GM18499 (cell line): ENCODE measurements around the gene ZNF407.
"Not testable (repeated sequence)": the region's sequence is repeated elsewhere in the genome, so short reads cannot be mapped to it uniquely, and the experiment has no call there.

Experiments
- ATAC-seq: cut with Tn5 transposase; IDR thresholded peaks from one replicate; pipeline ENCODE4 v1.9.1; 2021; ENCODE audit warnings: moderate number of reproducible peaks; ENCODE audit not compliant: insufficient read depth, unreplicated experiment

The ZNF407 gene

GRCh38 chr18:75073654-75074053 is 476.0 kb downstream of the ZNF407 start:
- ATAC-seq = no peak

GRCh38 chr18:75074196-75075015 is 476.7 kb downstream of the ZNF407 start:
- no peak for ATAC-seq

GRCh38 chr18:75075016-75075305 is 477.3 kb downstream of the ZNF407 start:
- ATAC-seq = no peak

- no peak for ATAC-seq
Measured at GRCh38 chr18:75075429-75075841, 477.8 kb downstream of the ZNF407 start.

GRCh38 chr18:75076286-75076685 is 478.6 kb downstream of the ZNF407 start:
- no peak for ATAC-seq

GRCh38 chr18:75081486-75081885 is 483.8 kb downstream of the ZNF407 start:
- no peak for ATAC-seq

- ATAC-seq = no peak
Measured at GRCh38 chr18:75083131-75083530, 485.5 kb downstream of the ZNF407 start.

GRCh38 chr18:75083761-75084160 is 486.1 kb downstream of the ZNF407 start:
- no peak for ATAC-seq

GRCh38 chr18:75085676-75086075 is 488.0 kb downstream of the ZNF407 start:
- ATAC-seq = not testable (repeated sequence)

GRCh38 chr18:75086494-75087034 is 488.9 kb downstream of the ZNF407 start:
- ATAC-seq = no peak

- no peak for ATAC-seq
Measured at GRCh38 chr18:75087119-75088020, 489.7 kb downstream of the ZNF407 start.

GRCh38 chr18:75088021-75088506 is 490.4 kb downstream of the ZNF407 start:
- no peak for ATAC-seq

GRCh38 chr18:75088622-75089211 is 491.0 kb downstream of the ZNF407 start:
- no peak for ATAC-seq

GRCh38 chr18:75089748-75090327 is 492.2 kb downstream of the ZNF407 start:
- no peak for ATAC-seq

GRCh38 chr18:75090336-75090735 is 492.7 kb downstream of the ZNF407 start:
- no peak for ATAC-seq

GRCh38 chr18:75097491-75098225 is 500.0 kb downstream of the ZNF407 start:
- ATAC-seq = no peak

GRCh38 chr18:75100832-75101630 is 503.4 kb downstream of the ZNF407 start:
- no peak for ATAC-seq

- ATAC-seq = no peak
Measured at GRCh38 chr18:75101916-75102315, 504.2 kb downstream of the ZNF407 start.

- not testable (repeated sequence) for ATAC-seq
Measured at GRCh38 chr18:75104029-75104428, 506.4 kb downstream of the ZNF407 start.
